Measurements from ENCODE around the gene DCAKD. TPM values are rescaled to one million over a fixed set of nuclear protein-coding genes. Genes with fewer than 3 reads are reported as not detected.
"Not testable (repeated sequence)": the region's sequence is repeated elsewhere in the genome, so short reads cannot be mapped to it uniquely, and the experiment has no call there.

The DCAKD gene
- total RNA-seq, 1 donor from 2014 or later, result 25.9 TPM

- peaks cover 10% of the 10 kb centered on the region for H3K36me3 ChIP-seq
- no peak overlapping the region for H3K4me3 ChIP-seq
- H3K9me3 ChIP-seq (replicated peaks), result no peaks in the 10 kb centered on the region
- H3K4me1 ChIP-seq, result peaks cover 85% of the 10 kb centered on the region
- H3K27me3 ChIP-seq (ENCODE audit: low read depth), result no peaks in the 10 kb centered on the region
- no peak for DNase-seq
- intact Hi-C loops (cut with micrococcal nuclease), result no loop called here
- no peak for TF ChIP-seq CTCF (IDR thresholded peaks at IDR 0.05; ENCODE audit: borderline replicate concordance)
- H3K27ac ChIP-seq (replicated peaks), result peak overlapping the region; percentile 4
These were observed 11.8 kb upstream of the DCAKD start for GRCh38 chr17:45063198-45063597.

GRCh38 chr17:45061606-45062205 is 10.3 kb upstream of the DCAKD start:
- Histone ChIP-seq H3K9me3 (replicated peaks) (no peaks in the 10 kb centered on the region), H3K27me3 (ENCODE audit: low read depth) (no peaks in the 10 kb centered on the region), H3K36me3 (no peaks in the 10 kb centered on the region), H3K4me1 (peaks cover 74% of the 10 kb centered on the region), H3K27ac (replicated peaks) (peak overlapping the region; percentile 94), H3K4me3 (peak overlapping the region; percentile 81)
- TF ChIP-seq CTCF (IDR thresholded peaks at IDR 0.05; ENCODE audit: borderline replicate concordance), result no peak
- no peak for DNase-seq
- intact Hi-C loops (cut with micrococcal nuclease), result no loop called here

- Histone ChIP-seq H3K4me3 (peak within 1 kb of the TSS; percentile 81), H3K9me3 (replicated peaks) (no peaks in the 10 kb centered on the region), H3K36me3 (no peaks in the 10 kb centered on the region), H3K4me1 (peaks cover 67% of the 10 kb centered on the region), H3K27me3 (ENCODE audit: low read depth) (no peaks in the 10 kb centered on the region), H3K27ac (replicated peaks) (peak within 1 kb of the TSS; percentile 94)
- peak; percentile 24 for TF ChIP-seq CTCF (IDR thresholded peaks at IDR 0.05; ENCODE audit: borderline replicate concordance)
- intact Hi-C loops (cut with micrococcal nuclease), result no loop called here
- peak; percentile 97 for DNase-seq
These were observed 9.6 kb upstream of the DCAKD start, which contains the start of gene NMT1 for GRCh38 chr17:45060797-45061605. Gene NMT1 (plus strand): TSS chr17:45061317. CDS start chr17:45061330, 13 bp downstream.

- Histone ChIP-seq H3K27ac (replicated peaks) (peak overlapping the region; percentile 94), H3K4me1 (peaks cover 61% of the 10 kb centered on the region), H3K4me3 (peak overlapping the region; percentile 81), H3K9me3 (replicated peaks) (no peaks in the 10 kb centered on the region), H3K27me3 (ENCODE audit: low read depth) (no peaks in the 10 kb centered on the region), H3K36me3 (no peaks in the 10 kb centered on the region)
- no peak for TF ChIP-seq CTCF (IDR thresholded peaks at IDR 0.05; ENCODE audit: borderline replicate concordance)
- no peak for DNase-seq
- intact Hi-C loops (cut with micrococcal nuclease), result no loop called here
These were observed 9.0 kb upstream of the DCAKD start for GRCh38 chr17:45060382-45060796.

- Histone ChIP-seq H3K27me3 (ENCODE audit: low read depth) (no peaks in the 10 kb centered on the region), H3K36me3 (no peaks in the 10 kb centered on the region), H3K9me3 (replicated peaks) (no peaks in the 10 kb centered on the region), H3K27ac (replicated peaks) (peak overlapping the region; percentile 94), H3K4me1 (peaks cover 21% of the 10 kb centered on the region), H3K4me3 (peak overlapping the region; percentile 77)
- no peak for TF ChIP-seq CTCF (IDR thresholded peaks at IDR 0.05; ENCODE audit: borderline replicate concordance)
- no peak for DNase-seq
- intact Hi-C loops (cut with micrococcal nuclease), result no loop called here
These were observed 780 bp upstream of the DCAKD start for GRCh38 chr17:45052052-45052772.

GRCh38 chr17:45051720-45052051 is 254 bp upstream of the DCAKD start:
- Histone ChIP-seq H3K27ac (replicated peaks) (peak overlapping the region; percentile 94), H3K4me1 (peaks cover 21% of the 10 kb centered on the region), H3K4me3 (peak overlapping the region; percentile 77)
- H3K27me3 ChIP-seq (ENCODE audit: low read depth); DNase-seq; intact Hi-C loops (cut with micrococcal nuclease); H3K36me3 ChIP-seq; H3K9me3 ChIP-seq (replicated peaks): not testable (repeated sequence)
